HG02798 (cell line): Measurements from ENCODE around the gene ATP1A3.

Experiments used
- ATAC-seq: cut with Tn5 transposase; IDR thresholded peaks from one replicate; pipeline ENCODE4 v1.9.1; 2021; ENCODE audit warnings: mild to moderate bottlenecking; ENCODE audit not compliant: unreplicated experiment, poor library complexity

The ATP1A3 gene

GRCh38 chr19:41919948-41920712, 73.9 kb downstream of the ATP1A3 start:
- no peak for ATAC-seq

DNA sequence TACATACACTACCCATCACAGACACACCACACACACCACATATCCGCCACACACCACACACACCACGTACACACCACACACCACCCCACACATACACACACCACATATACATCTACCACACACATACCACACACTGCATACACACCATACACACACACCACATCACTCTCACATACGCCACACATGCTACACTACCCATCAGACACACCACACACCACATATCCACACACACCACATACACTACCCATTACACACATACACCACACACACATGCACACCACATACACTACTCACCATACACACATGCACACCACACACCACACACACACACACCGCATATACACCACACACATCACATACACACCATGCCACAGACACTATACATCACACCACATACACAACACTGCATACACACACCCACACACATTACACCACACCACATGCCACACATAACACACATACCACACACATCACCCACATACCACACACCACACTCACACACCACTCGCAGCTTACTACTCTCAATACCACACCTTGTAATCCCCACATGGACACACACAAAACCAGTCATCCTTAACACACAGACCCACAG, 75.3 kb downstream of the ATP1A3 start:
- ATAC-seq: no peak

DNA sequence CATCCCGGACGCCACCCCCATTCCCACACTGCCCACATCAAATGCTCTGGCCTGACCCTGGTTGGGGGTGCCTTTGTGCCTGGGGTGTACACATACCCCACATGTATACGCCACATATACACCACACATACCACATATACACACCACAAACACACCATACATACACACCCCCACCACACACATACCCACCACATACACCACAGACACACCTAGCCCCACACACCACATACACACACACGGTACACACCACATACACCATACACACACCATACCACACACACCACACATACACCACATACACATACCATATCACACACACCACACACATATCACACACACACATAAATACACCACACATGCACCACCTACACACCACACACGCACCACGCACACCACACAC, 75.9 kb downstream of the ATP1A3 start:
- no peak for ATAC-seq

DNA sequence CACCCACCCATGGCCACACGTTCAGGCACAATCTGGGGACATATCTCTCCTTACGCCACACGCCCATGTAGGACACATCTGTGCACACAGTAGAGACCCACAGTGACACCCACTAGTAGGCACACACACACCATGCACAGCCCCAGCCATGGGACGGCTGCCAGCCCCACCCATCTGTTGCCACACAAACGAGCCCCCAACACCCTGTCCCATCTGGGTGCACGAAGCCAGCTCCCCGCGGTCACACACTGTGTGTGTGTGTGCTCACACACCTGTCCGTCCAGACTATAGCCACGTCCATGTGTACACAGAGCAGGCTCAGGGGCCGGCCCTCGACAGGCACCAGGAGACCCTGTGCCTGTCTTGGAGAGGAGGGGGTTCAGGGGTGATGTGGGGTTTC, 76.4 kb downstream of the ATP1A3 start:
- ATAC-seq: no peak
